GM12891 (cell line): ENCODE measurements around the gene DTNBP1.

Experiments
- POLR2A ChIP-seq: IDR thresholded peaks from 2 replicates; pipeline ENCODE4 v1.6.1; 2011; ENCODE audit warnings: low read depth, low read length, control low read depth
- POLR2AphosphoS5 ChIP-seq: IDR thresholded peaks from 2 replicates; pipeline ENCODE4 v1.6.1; 2011; ENCODE audit warnings: low read depth, low read length, control low read depth
- TAF1 ChIP-seq: IDR thresholded peaks from 2 replicates; pipeline ENCODE4 v1.6.1; 2011; ENCODE audit warnings: low read depth, low read length, control low read depth

DNA sequence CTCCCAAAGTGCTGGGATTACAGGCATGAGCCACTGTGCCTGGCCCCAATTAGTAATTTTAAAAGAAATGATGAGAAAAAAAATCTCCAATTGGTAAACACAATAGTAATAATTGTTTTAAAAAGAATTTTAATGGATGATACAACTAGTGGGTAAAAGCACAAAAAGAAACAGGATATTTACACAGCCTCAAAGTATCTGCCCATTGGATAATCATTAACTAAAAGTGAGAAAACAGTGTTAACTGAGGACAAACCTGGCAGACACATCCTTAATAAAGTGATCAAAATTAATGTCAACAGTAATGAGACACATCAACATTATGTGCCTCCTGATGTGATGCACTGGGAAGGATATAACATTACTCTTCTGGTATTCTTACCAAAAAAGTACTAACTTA, 24.5 kb downstream of the DTNBP1 start:
- TF ChIP-seq TAF1 (no peak), POLR2AphosphoS5 (no peak), POLR2A (no peak)
